GM12878 (cell line): Measurements from ENCODE around the gene S100A4. TPM values are rescaled to one million over a fixed set of nuclear protein-coding genes. Genes with fewer than 3 reads are reported as not detected.

ENCODE experiments used
- ATAC-seq: fragments of 200-7000 bp; cut with Tn5 transposase; 3 replicates; pipeline ENCODE4 v1.9.1; 2020; ENCODE audit warnings: mild to moderate bottlenecking, moderate library complexity
- BruUV-seq: library from RNA; stranded (reverse); fragments of 400-500 nt; replicated peaks from 2 replicates; lab custom pipeline; 2021; lab: Mats Ljungman, UMichigan
- CTCF ChIA-PET: fragments of 300-600 bp; sonication (Branson Sonifier 250); formaldehyde crosslinking; extraction: SDS; loops from one replicate; lab custom pipeline; 2021; ENCODE audit warnings: inconsistent platforms; lab: Yijun Ruan, JAX
- POLR2A ChIA-PET: fragments of 350-600 bp; formaldehyde crosslinking; extraction: SDS; loops from one replicate; lab custom pipeline; 2021; ENCODE audit warnings: inconsistent platforms; lab: Charles Lee
- RAD21 ChIA-PET: fragments of 300-600 bp; sonication (Branson Sonifier 250); formaldehyde crosslinking; loops from one replicate; lab custom pipeline; 2023; ENCODE audit warnings: antibody characterized with exemption; ENCODE audit not compliant: unreplicated experiment; lab: Charles Lee
- SMC1A ChIA-PET: fragments of 300-600 bp; sonication (Branson Sonifier 250); formaldehyde crosslinking; loops from one replicate; lab custom pipeline; 2023; ENCODE audit not compliant: unreplicated experiment, uncharacterized antibody; lab: Charles Lee
- DNase-seq: peaks from one replicate; pipeline ENCODE4 v3.0.0-alpha.2; 2011; ENCODE audit warnings: low read depth, low spot score
- FAIRE-seq: peaks from 3 replicates; lab custom pipeline; 2011; peaks lifted over from hg19 to GRCh38; lab: Jason Lieb, UNC
- H2AFZ ChIP-seq: 2 replicates; pipeline ENCODE4 v1.6.0; 2011; ENCODE audit warnings: low read depth, low read length, control low read depth; ENCODE audit not compliant: control insufficient read depth
- H3K27ac ChIP-seq: 2 replicates; pipeline ENCODE4 v1.5.1; 2011; ENCODE audit warnings: control low read depth; ENCODE audit not compliant: control insufficient read depth, insufficient read depth
- H3K27me3 ChIP-seq, 2 experiments: replicated peaks in 1 of 2; 2 replicates each; pipeline versions ENCODE4 v1.6.0 to v1.6.1; 2011; ENCODE audit warnings: low read length in 1 of 2; ENCODE audit not compliant: control insufficient read depth in 2 of 2, insufficient read depth in 2 of 2
- H3K36me3 ChIP-seq, 2 experiments: 2 replicates each; pipeline ENCODE4 v1.5.1; 2011; ENCODE audit warnings: low read length in 1 of 2; ENCODE audit not compliant: control insufficient read depth in 2 of 2, insufficient read depth in 2 of 2
- H3K4me1 ChIP-seq: 2 replicates; pipeline ENCODE4 v1.6.1; 2011; ENCODE audit warnings: mild to moderate bottlenecking, low read length, moderate library complexity, mixed read lengths; ENCODE audit not compliant: control insufficient read depth, insufficient read depth
- H3K4me2 ChIP-seq: 2 replicates; pipeline ENCODE4 v1.6.0; 2011; ENCODE audit warnings: control low read depth; ENCODE audit not compliant: control insufficient read depth, insufficient read depth
- H3K4me3 ChIP-seq: fragments of 200-600 bp; sonication (generic); 2 replicates; pipeline ENCODE4 v1.5.1; 2016
- H3K79me2 ChIP-seq: 2 replicates; pipeline ENCODE4 v1.6.0; 2011; ENCODE audit warnings: low read length; ENCODE audit not compliant: control insufficient read depth, insufficient read depth
- H3K9ac ChIP-seq: 2 replicates; pipeline ENCODE4 v1.8.0; 2011; ENCODE audit warnings: low read length, control low read depth, mixed read lengths; ENCODE audit not compliant: control insufficient read depth, insufficient read depth
- H3K9me3 ChIP-seq: replicated peaks from 3 replicates; pipeline ENCODE4 v1.5.1; 2011; ENCODE audit warnings: mild to moderate bottlenecking, low read length; ENCODE audit not compliant: control insufficient read depth, insufficient read depth
- H4K20me1 ChIP-seq: 2 replicates; pipeline ENCODE4 v1.6.0; 2011; ENCODE audit not compliant: control insufficient read depth, insufficient read depth
- BMI1 ChIP-seq: fragments of 450-650 bp; IDR thresholded peaks from 2 replicates; pipeline ENCODE4 v1.6.1; 2016; ENCODE audit warnings: mild to moderate bottlenecking, moderate library complexity, borderline replicate concordance
- CEBPB ChIP-seq, 2 experiments: fragments of 150-350 bp in 1 of 2; IDR thresholded peaks; 2 replicates each; pipeline ENCODE4 v1.6.1; 2012 to 2014; ENCODE audit warnings: low read depth in 2 of 2, low read length in 2 of 2, borderline replicate concordance in 1 of 2, inconsistent platforms in 1 of 2
- HCFC1 ChIP-seq: fragments of 150-350 bp; IDR thresholded peaks from 2 replicates; pipeline ENCODE4 v1.6.1; 2014; ENCODE audit warnings: low read length
- MEF2B ChIP-seq: fragments of 450-650 bp; IDR thresholded peaks from 2 replicates; pipeline ENCODE4 v1.6.1; 2018; ENCODE audit warnings: mild to moderate bottlenecking, moderate library complexity; ENCODE audit not compliant: partially characterized antibody, poor library complexity, severe bottlenecking
- NFIC ChIP-seq: IDR thresholded peaks from 2 replicates; pipeline ENCODE4 v1.6.1; 2012; ENCODE audit warnings: low read depth, mild to moderate bottlenecking, inconsistent platforms, low read length, moderate library complexity
- NFXL1 ChIP-seq: fragments of 450-650 bp; IDR thresholded peaks from 2 replicates; pipeline ENCODE4 v1.6.1; 2017; ENCODE audit warnings: antibody characterized with exemption, mild to moderate bottlenecking, borderline replicate concordance
- NFYB ChIP-seq: IDR thresholded peaks from 2 replicates; pipeline ENCODE4 v1.6.1; 2011; ENCODE audit warnings: low read depth, mild to moderate bottlenecking, low read length, improper control_type of control experiment, moderate library complexity; ENCODE audit not compliant: insufficient read depth
- RCOR1 ChIP-seq: conservative IDR thresholded peaks from 2 replicates; pipeline ENCODE4 v1.6.1; 2012; ENCODE audit warnings: low read depth, low read length, improper control_type of control experiment
- RUNX3 ChIP-seq: IDR thresholded peaks from 2 replicates; pipeline ENCODE4 v1.6.1; 2012; ENCODE audit warnings: low read length, inconsistent platforms
- SMAD5 ChIP-seq: IDR thresholded peaks from 2 replicates; pipeline ENCODE4 v1.6.1; 2016; ENCODE audit warnings: antibody characterized with exemption, low read depth
- STAT3 ChIP-seq: IDR thresholded peaks from 2 replicates; pipeline ENCODE4 v1.6.1; 2011; ENCODE audit warnings: low read depth, low read length, improper control_type of control experiment
- YBX1 ChIP-seq: fragments of 450-650 bp; IDR thresholded peaks from 2 replicates; pipeline ENCODE4 v1.6.1; 2016; ENCODE audit warnings: antibody characterized with exemption
- ZNF24 ChIP-seq: fragments of 450-650 bp; IDR thresholded peaks from 2 replicates; pipeline ENCODE4 v1.6.1; 2017; ENCODE audit warnings: antibody characterized with exemption, mild to moderate bottlenecking
- WGBS: methylation state at CpG from one replicate; pipeline ENCODE4 v1.1.6; 2016; ENCODE audit warnings: low lambda C conversion rate; ENCODE audit not compliant: insufficient replicate concordance, insufficient coverage; ENCODE audit errors: missing lambda C conversion rate; 5-methylcytosine and 5-hydroxymethylcytosine counted together
- in situ Hi-C: fragments of 300-500 bp; cut with MboI; formaldehyde crosslinking; loops from 9 replicates; pipeline ENCODE4 v1.14.3; 2018; ENCODE audit warnings: mixed read lengths
- intact Hi-C: fragments of 100-400 bp; cut with micrococcal nuclease; formaldehyde crosslinking; loops from one replicate; pipeline ENCODE4 v1.14.2; 2022; ENCODE audit not compliant: unreplicated experiment
- polyA plus RNA-seq, 11 experiments: library from polyadenylated mRNA; depleted of rRNA in 4 of 11; unstranded in 6 of 11; stranded (reverse) in 5 of 11; fragments of >200 nt; fragmentation: Nextera tagmentation in 4 of 11; fragmentation: Illumina TruSeq in 1 of 11; extraction: Ambion mirVana in 4 of 11; extraction: Trizol in 1 of 11; gene quantifications; 1 replicate in 1 of 11; 2 replicates in 10 of 11; pipeline versions ENCODE4 v1.2.1 to v1.2.3, GENCODE V29; 2011 to 2016; ENCODE audit warnings: inconsistent platforms in 2 of 11, missing spikeins in 2 of 11, low read depth in 1 of 11
- total RNA-seq, 4 experiments: library from RNA; depleted of rRNA in 3 of 4; stranded (reverse); fragments of >200 nt in 3 of 4; fragmentation: Illumina TruSeq in 1 of 4; extraction: Trizol in 1 of 4; gene quantifications; 2 replicates each; pipeline versions ENCODE4 v1.2.1 to v1.2.3, GENCODE V29; 2013 to 2021
- TF ChIP-seq, protein P1 (sequence below): fragments of 450-650 bp; IDR thresholded peaks from 2 replicates; pipeline ENCODE4 v1.6.1; 2016; ENCODE audit warnings: mild to moderate bottlenecking, moderate library complexity, borderline replicate concordance
- TF ChIP-seq, protein P2 (sequence below): fragments of 450-650 bp; IDR thresholded peaks from 2 replicates; pipeline ENCODE4 v1.6.1; 2014; ENCODE audit warnings: mild to moderate bottlenecking
- TF ChIP-seq, protein P3 (sequence below): IDR thresholded peaks from 2 replicates; pipeline ENCODE4 v1.6.1; 2012; ENCODE audit warnings: low read depth, low read length, improper control_type of control experiment

S100A4 gene
- total and polyA plus RNA-seq, 10 of the 15 experiments (the other 5 are each of a cell fraction or from before 2014, with no cell fraction given), result 4.3 to 104 (median 27.3) TPM

DNA sequence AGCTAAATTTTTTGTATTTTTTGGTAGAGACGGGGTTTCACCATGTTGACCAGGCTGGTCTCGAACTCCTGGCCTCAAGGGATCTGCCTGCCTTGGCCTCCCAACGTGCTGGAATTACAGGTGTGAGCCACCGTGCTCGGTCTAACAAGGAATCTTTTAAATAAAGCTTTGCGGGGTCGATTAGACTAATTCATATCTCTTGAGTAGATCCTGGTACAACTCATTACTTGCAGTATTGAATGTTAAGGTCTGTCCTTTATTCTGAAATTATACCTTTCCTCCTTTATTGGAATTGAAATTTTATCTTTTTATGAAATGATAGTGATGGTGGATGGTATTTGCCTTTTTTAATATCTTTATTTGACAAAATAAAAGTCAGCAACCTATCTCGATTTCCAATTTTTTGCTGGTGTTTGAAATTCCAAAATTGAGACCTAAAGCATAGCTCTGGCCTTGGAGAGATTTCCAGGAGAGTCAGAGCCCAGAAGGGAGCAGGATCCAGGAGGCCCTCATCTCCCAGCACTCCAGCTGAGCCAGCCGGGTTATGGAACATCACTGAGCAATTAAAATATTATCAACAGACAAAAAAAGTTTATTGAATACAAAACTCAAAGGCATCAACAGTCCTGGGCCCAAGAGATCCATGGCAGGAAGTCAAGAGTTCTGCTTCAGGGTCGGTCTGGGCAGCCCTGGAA is 15.3 kb upstream of the S100A4 start:
- TF ChIP-seq RUNX3 (no peak), CEBPB (IDR thresholded peaks at IDR 0.05; ENCODE audit: borderline replicate concordance in 1 of 2, low read depth in 2 of 2, low read length in 2 of 2) (no peak), HCFC1 (no peak), RCOR1 (no peak), YBX1 (no peak), MEF2B (no peak), NFYB (no peak), BMI1 (no peak), ZNF24 (no peak), NFIC (no peak), STAT3 (no peak), SMAD5 (no peak), NFXL1 (no peak)
- TF ChIP-seq, protein P1, sequence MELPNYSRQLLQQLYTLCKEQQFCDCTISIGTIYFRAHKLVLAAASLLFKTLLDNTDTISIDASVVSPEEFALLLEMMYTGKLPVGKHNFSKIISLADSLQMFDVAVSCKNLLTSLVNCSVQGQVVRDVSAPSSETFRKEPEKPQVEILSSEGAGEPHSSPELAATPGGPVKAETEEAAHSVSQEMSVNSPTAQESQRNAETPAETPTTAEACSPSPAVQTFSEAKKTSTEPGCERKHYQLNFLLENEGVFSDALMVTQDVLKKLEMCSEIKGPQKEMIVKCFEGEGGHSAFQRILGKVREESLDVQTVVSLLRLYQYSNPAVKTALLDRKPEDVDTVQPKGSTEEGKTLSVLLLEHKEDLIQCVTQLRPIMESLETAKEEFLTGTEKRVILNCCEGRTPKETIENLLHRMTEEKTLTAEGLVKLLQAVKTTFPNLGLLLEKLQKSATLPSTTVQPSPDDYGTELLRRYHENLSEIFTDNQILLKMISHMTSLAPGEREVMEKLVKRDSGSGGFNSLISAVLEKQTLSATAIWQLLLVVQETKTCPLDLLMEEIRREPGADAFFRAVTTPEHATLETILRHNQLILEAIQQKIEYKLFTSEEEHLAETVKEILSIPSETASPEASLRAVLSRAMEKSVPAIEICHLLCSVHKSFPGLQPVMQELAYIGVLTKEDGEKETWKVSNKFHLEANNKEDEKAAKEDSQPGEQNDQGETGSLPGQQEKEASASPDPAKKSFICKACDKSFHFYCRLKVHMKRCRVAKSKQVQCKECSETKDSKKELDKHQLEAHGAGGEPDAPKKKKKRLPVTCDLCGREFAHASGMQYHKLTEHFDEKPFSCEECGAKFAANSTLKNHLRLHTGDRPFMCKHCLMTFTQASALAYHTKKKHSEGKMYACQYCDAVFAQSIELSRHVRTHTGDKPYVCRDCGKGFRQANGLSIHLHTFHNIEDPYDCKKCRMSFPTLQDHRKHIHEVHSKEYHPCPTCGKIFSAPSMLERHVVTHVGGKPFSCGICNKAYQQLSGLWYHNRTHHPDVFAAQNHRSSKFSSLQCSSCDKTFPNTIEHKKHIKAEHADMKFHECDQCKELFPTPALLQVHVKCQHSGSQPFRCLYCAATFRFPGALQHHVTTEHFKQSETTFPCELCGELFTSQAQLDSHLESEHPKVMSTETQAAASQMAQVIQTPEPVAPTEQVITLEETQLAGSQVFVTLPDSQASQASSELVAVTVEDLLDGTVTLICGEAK, result no peak
- TF ChIP-seq, protein P2, sequence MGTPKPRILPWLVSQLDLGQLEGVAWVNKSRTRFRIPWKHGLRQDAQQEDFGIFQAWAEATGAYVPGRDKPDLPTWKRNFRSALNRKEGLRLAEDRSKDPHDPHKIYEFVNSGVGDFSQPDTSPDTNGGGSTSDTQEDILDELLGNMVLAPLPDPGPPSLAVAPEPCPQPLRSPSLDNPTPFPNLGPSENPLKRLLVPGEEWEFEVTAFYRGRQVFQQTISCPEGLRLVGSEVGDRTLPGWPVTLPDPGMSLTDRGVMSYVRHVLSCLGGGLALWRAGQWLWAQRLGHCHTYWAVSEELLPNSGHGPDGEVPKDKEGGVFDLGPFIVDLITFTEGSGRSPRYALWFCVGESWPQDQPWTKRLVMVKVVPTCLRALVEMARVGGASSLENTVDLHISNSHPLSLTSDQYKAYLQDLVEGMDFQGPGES, result no peak
- TF ChIP-seq, protein P3, sequence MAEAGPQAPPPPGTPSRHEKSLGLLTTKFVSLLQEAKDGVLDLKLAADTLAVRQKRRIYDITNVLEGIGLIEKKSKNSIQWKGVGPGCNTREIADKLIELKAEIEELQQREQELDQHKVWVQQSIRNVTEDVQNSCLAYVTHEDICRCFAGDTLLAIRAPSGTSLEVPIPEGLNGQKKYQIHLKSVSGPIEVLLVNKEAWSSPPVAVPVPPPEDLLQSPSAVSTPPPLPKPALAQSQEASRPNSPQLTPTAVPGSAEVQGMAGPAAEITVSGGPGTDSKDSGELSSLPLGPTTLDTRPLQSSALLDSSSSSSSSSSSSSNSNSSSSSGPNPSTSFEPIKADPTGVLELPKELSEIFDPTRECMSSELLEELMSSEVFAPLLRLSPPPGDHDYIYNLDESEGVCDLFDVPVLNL, result no peak
- TF ChIP-seq, all 136 proteins: peak for 0
- Histone ChIP-seq H3K4me1 (peaks cover 6% of the 10 kb centered on the region), H2AFZ (no peak overlapping the region), H3K27me3 (no peaks in the 10 kb centered on the region), H3K36me3 (no peaks in the 10 kb centered on the region), H3K79me2 (no peaks in the 10 kb centered on the region), H3K4me2 (no peak overlapping the region), H4K20me1 (no peaks in the 10 kb centered on the region), H3K9me3 (no peaks in the 10 kb centered on the region), H3K4me3 (no peak overlapping the region), H3K9ac (no peak overlapping the region), H3K27ac (no peak overlapping the region)
- in situ Hi-C loops (loop anchor here (5.0 kb wide), 1 partner anchor 54 kb away; no protein-coding TSS in a partner anchor), intact Hi-C loops (no loop called here)
- POLR2A ChIA-PET, result interaction anchor here (1.7 kb wide), 1 partner anchor 16 kb away, joined by 6 read pairs; the partner anchor contains the start of gene S100A4
- DNase-seq, result no peak
- WGBS, result 31% methylated on average over 10 of the region's 10 CpGs
- SMC1A ChIA-PET, result interaction anchor here (1.2 to 4.0 kb wide), 5 partner anchors 10 to 66 kb away, joined by 3 to 18 read pairs (median 4); partner anchors contain the start of gene S100A4
- ATAC-seq, result no peak
- CTCF ChIA-PET, result interaction anchor here (1.0 to 8.3 kb wide), 6 partner anchors 9 to 50 kb away, joined by 3 to 113 read pairs (median 12); partner anchors contain the start of gene S100A6
- no TSS peak for BruUV-seq
- RAD21 ChIA-PET, result interaction anchor here (2.0 kb wide), 1 partner anchor 50 kb away, joined by 6 read pairs; no protein-coding TSS in a partner anchor
- no peak for FAIRE-seq
